ENCODE results near the gene TLE3. TPM values are rescaled to one million over a fixed set of nuclear protein-coding genes. Genes with fewer than 3 reads are reported as not detected.

TLE3 gene
- total RNA-seq, 2 donors from 2014 or later, result 16.6 to 33.9 TPM

DNA sequence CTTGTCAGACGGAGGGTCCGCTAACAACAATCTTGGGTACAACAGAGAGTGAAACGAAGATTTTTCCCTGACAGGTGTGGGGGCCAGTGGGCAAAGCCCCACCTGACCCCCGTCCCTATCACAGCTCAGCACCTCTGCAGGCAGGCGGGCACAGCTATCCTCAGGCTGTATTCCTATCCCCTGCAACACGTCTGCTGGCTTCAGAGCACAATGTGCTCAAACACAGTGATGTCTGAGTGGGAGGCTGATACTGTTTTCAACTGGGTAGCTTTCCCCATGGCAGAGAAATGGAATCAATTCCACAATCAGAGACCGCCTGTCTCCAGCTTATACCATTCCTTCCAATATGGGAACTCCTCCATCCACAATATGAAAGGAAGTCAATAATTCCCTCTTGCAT lies 28.0 kb downstream of the TLE3 start:
- TF ChIP-seq, protein P1, sequence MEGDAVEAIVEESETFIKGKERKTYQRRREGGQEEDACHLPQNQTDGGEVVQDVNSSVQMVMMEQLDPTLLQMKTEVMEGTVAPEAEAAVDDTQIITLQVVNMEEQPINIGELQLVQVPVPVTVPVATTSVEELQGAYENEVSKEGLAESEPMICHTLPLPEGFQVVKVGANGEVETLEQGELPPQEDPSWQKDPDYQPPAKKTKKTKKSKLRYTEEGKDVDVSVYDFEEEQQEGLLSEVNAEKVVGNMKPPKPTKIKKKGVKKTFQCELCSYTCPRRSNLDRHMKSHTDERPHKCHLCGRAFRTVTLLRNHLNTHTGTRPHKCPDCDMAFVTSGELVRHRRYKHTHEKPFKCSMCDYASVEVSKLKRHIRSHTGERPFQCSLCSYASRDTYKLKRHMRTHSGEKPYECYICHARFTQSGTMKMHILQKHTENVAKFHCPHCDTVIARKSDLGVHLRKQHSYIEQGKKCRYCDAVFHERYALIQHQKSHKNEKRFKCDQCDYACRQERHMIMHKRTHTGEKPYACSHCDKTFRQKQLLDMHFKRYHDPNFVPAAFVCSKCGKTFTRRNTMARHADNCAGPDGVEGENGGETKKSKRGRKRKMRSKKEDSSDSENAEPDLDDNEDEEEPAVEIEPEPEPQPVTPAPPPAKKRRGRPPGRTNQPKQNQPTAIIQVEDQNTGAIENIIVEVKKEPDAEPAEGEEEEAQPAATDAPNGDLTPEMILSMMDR (IDR thresholded peaks at IDR 0.05), result no peak
- TF ChIP-seq POLR2A (IDR thresholded peaks at IDR 0.05), result no peak
- DNase-seq (no peak), ATAC-seq (no peak)
- Histone ChIP-seq H3K27me3 (no peaks in the 10 kb centered on the region), H3K27ac (no peak overlapping the region), H3K36me3 (replicated peaks in 1 of 2; ENCODE audit: insufficient read depth in 1 of 2, low read depth in 2 of 2) (peaks cover 0 to 8% of the 10 kb centered on the region in 2 donors), H3K4me3 (no peak overlapping the region), H3K9me3 (no peaks in the 10 kb centered on the region), H3K4me1 (peaks cover 33% of the 10 kb centered on the region)
- intact Hi-C loops (cut with DNase I), result no loop called here
- WGBS, 2 donors, result 93 to 97% methylated on average over 5 to 7 of the region's 7 CpGs

DNA sequence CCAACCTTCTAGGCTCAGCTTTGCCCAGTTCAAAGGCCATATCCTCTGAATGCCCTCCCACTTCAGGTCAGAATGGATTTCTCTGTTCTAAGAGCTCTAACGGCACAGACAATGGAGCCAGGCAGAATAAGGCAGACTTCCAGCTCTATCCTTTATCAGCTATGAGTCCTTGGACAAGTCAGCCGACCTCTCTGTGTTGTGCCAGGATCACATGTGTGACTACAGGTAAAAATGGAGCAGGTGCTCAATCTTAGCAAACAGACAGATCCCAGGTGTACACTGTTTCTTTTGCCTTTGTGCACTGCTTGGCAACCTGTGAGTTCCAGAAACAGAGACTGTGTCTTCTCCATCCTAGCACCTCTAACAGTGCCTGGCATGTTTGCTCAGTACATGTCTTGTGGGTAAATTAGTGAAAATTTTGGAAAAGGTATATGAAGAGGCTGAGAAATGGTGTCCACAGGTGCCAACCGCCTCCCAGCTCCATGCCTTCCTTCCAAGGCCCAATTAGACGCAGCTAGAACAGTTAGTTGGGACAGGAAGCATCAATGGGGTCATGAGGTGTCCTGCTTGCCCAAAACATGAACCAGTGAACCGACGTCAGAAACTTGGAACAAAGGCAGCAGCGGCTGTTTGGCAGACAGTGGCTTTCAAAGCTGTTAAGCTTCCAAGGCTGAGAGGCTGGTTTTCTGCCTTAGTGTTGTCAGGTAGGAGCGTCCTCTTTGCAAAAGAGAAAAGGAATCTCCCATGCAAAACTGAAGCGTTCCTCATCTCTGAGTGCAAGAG lies 28.7 kb downstream of the TLE3 start:
- TF ChIP-seq, protein P1 (IDR thresholded peaks at IDR 0.05), result no peak
- TF ChIP-seq POLR2A (IDR thresholded peaks at IDR 0.05), result no peak
- H3K9me3 ChIP-seq, result no peaks in the 10 kb centered on the region
- intact Hi-C loops (cut with DNase I), result no loop called here
- H3K36me3 ChIP-seq (replicated peaks in 1 of 2; ENCODE audit: insufficient read depth in 1 of 2, low read depth in 2 of 2), result peaks cover 0 to 4% of the 10 kb centered on the region in 2 donors
- no peak overlapping the region for H3K27ac ChIP-seq
- no peaks in the 10 kb centered on the region for H3K27me3 ChIP-seq
- ATAC-seq (peak; percentile 81), DNase-seq (peak; percentile 66 to 88 (median 80))
- no peak overlapping the region for H3K4me3 ChIP-seq
- WGBS, 2 donors, result 33 to 50% methylated on average over 7 to 9 of the region's 9 CpGs
- peaks cover 41% of the 10 kb centered on the region for H3K4me1 ChIP-seq

- Histone ChIP-seq H3K36me3 (replicated peaks in 1 of 2; ENCODE audit: insufficient read depth in 1 of 2, low read depth in 2 of 2) (peaks cover 0 to 2% of the 10 kb centered on the region in 2 donors), H3K27me3 (no peaks in the 10 kb centered on the region), H3K27ac (no peak overlapping the region), H3K9me3 (no peaks in the 10 kb centered on the region), H3K4me1 (peaks cover 52% of the 10 kb centered on the region), H3K4me3 (no peak overlapping the region)
- intact Hi-C loops (cut with DNase I), result no loop called here
- WGBS, 2 donors, result 84 to 94% methylated on average over 4 to 6 of the region's 6 CpGs
- TF ChIP-seq, protein P1 (IDR thresholded peaks at IDR 0.05), result no peak
- TF ChIP-seq POLR2A (IDR thresholded peaks at IDR 0.05), result no peak
- no peak for ATAC-seq
- DNase-seq, result no peak
Measured at GRCh38 chr15:70067681-70068080, 30.0 kb downstream of the TLE3 start.

DNA sequence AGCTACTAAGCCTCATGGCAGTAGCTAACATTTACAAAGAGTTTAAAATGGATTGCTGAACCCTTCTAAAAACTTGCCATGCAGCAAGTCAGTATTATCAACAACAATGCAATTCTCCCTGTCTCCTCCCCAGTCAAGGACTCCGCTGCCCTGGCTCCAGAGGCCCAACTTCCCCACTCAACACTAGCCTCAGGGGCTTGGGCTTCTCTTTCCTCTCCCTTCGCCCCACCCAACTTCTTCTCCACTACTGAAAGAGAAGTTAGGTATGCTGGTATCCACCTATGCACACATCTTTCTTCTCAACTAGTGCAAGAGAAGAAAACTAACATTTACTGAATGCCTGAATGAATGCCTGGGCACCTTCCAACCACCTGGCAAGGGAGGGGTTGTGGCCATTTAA lies 30.7 kb downstream of the TLE3 start:
- Histone ChIP-seq H3K27me3 (no peaks in the 10 kb centered on the region), H3K36me3 (replicated peaks in 1 of 2; ENCODE audit: insufficient read depth in 1 of 2, low read depth in 2 of 2) (peaks cover 0 to 2% of the 10 kb centered on the region in 2 donors), H3K4me1 (peaks cover 56% of the 10 kb centered on the region), H3K27ac (no peak overlapping the region), H3K4me3 (no peak overlapping the region), H3K9me3 (no peaks in the 10 kb centered on the region)
- intact Hi-C loops (cut with DNase I), result no loop called here
- TF ChIP-seq POLR2A (IDR thresholded peaks at IDR 0.05), result no peak
- TF ChIP-seq, protein P1 (IDR thresholded peaks at IDR 0.05), result no peak
- DNase-seq (no peak), ATAC-seq (no peak)
- 93 to 96% methylated on average over 2 of the region's 2 CpGs for WGBS, 2 donors

DNA sequence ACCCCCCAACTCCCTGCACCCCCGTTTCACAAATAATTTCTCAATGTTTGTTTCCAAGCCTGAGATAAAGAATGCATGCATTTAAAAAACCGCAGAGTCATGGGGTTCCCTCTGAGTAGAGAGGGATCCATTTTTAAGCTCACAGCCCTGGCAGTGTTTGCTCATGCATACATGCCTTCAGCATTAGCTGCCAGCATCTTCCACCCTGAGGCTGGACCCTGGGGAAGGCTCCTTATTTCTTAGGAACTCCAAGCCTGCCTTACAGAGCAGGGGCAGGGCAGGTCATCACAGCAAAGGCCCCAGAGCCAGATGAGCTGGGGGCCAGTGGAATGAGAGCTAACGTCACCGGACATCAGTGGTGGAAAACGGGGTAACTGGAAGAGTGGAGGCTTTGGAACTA lies 31.3 kb downstream of the TLE3 start:
- intact Hi-C loops (cut with DNase I), result no loop called here
- WGBS, 2 donors, result 86 to 97% methylated on average over 5 of the region's 5 CpGs
- no peak overlapping the region for H3K4me3 ChIP-seq
- no peaks in the 10 kb centered on the region for H3K36me3 ChIP-seq (replicated peaks in 1 of 2; ENCODE audit: insufficient read depth in 1 of 2, low read depth in 2 of 2)
- no peak overlapping the region for H3K27ac ChIP-seq
- H3K4me1 ChIP-seq, result peaks cover 62% of the 10 kb centered on the region
- no peaks in the 10 kb centered on the region for H3K27me3 ChIP-seq
- H3K9me3 ChIP-seq, result no peaks in the 10 kb centered on the region
- TF ChIP-seq POLR2A (IDR thresholded peaks at IDR 0.05), result no peak
- TF ChIP-seq, protein P1 (IDR thresholded peaks at IDR 0.05), result no peak
- DNase-seq, result no peak
- no peak for ATAC-seq

Measured in body of pancreas (tissue), 4 donors.